Esophagus mucosa (tissue), 1 donor: Measurements from ENCODE around the gene DNHD1. TPM values are rescaled to one million over a fixed set of nuclear protein-coding genes. Genes with fewer than 3 reads are reported as not detected.

Experiments used
- ATAC-seq: fragments of 200-7000 bp; cut with Tn5 transposase; one replicate; pipeline ENCODE4 v1.9.1; 2020
- total RNA-seq: library from RNA; stranded (reverse); gene quantifications from one replicate; pipeline ENCODE4 v1.2.4, GENCODE V29; 2023
- donor health status: DM: yes; HTN: yes; CAD: no.

The DNHD1 gene
- total RNA-seq = 4.9 TPM

- no peak for ATAC-seq
Observed at GRCh38 chr11:6497069-6497839, at the start of gene DNHD1. DNHD1 (plus strand) TSS chr11:6497280; CDS start chr11:6498216, 936 bp downstream.

GRCh38 chr11:6448574-6448973, 48.5 kb upstream of the DNHD1 start:
- no peak for ATAC-seq

- no peak for ATAC-seq
Observed at GRCh38 chr11:6452219-6452618, 44.9 kb upstream of the DNHD1 start.

GRCh38 chr11:6453152-6453551, 43.9 kb upstream of the DNHD1 start:
- ATAC-seq = no peak

GRCh38 chr11:6455070-6455469, 42.0 kb upstream of the DNHD1 start:
- ATAC-seq = no peak

- ATAC-seq = no peak
Observed at GRCh38 chr11:6456361-6457073, 40.6 kb upstream of the DNHD1 start.

- ATAC-seq = peak; percentile 15
Observed at GRCh38 chr11:6457581-6458320, 39.3 kb upstream of the DNHD1 start.

- ATAC-seq = peak; percentile 62
Observed at GRCh38 chr11:6458352-6459098, 38.6 kb upstream of the DNHD1 start.

GRCh38 chr11:6459099-6459450, 38.0 kb upstream of the DNHD1 start:
- no peak for ATAC-seq

- peak; percentile 62 for ATAC-seq
Observed at GRCh38 chr11:6468712-6469495, 28.2 kb upstream of the DNHD1 start.

GRCh38 chr11:6469599-6469998, 27.5 kb upstream of the DNHD1 start:
- no peak for ATAC-seq

GRCh38 chr11:6472934-6473333, 24.1 kb upstream of the DNHD1 start:
- no peak for ATAC-seq

GRCh38 chr11:6473451-6474412, 23.3 kb upstream of the DNHD1 start, which contains the start of gene TRIM3:
TRIM3 (minus strand) TSS chr11:6473941; CDS start chr11:6465695, 8,246 bp downstream.
- peak; percentile 88 for ATAC-seq

GRCh38 chr11:6474413-6474792, 22.7 kb upstream of the DNHD1 start:
- no peak for ATAC-seq

- ATAC-seq = no peak
Observed at GRCh38 chr11:6474806-6475500, 22.1 kb upstream of the DNHD1 start.

GRCh38 chr11:6475936-6476335, 21.1 kb upstream of the DNHD1 start:
- ATAC-seq = no peak

- no peak for ATAC-seq
Observed at GRCh38 chr11:6476571-6476970, 20.5 kb upstream of the DNHD1 start.

- no peak for ATAC-seq
Observed at GRCh38 chr11:6480299-6480914, 16.7 kb upstream of the DNHD1 start.
